Islet precursor cell (in vitro differentiated cells): ENCODE data around the gene ASPHD2.

Experiments used
- DNase-seq: peaks from one replicate; pipeline ENCODE4 v3.0.0-alpha.2; 2018

ASPHD2 gene

DNA sequence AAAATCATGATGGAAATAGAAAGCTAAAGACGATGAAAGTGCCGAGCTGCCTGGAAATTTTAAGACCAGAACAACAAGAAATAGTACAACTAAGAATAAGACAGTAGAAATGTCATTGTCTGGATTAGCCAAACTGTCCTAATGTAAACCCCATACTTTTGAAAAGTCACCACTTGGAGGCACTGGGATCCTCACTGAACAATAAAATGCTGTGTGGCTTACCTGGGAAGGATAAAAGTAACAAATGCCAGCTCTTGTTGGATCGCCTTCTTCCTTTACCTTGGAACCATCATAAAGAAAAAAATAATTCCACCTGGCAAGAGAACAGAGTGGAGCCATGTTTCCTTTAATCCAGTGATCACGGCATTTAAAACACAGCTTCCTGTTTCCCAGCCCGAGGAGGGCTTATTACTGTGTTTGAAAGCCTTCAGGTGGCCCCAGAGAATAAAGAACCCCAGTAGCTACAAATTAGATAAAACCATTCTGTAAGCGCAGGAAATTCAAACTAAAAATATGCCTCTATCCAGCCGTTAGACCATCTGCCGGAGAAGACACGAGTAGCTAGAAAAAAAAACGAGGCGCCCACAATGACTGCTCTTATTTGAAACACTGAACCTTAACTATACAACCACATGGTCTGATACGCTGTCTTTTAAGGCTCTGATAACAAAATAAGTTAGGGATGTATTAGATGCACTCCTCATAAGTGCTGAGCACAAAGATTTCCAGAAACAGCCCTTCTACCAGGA lies 50.2 kb downstream of the ASPHD2 start:
- no peak for DNase-seq

DNA sequence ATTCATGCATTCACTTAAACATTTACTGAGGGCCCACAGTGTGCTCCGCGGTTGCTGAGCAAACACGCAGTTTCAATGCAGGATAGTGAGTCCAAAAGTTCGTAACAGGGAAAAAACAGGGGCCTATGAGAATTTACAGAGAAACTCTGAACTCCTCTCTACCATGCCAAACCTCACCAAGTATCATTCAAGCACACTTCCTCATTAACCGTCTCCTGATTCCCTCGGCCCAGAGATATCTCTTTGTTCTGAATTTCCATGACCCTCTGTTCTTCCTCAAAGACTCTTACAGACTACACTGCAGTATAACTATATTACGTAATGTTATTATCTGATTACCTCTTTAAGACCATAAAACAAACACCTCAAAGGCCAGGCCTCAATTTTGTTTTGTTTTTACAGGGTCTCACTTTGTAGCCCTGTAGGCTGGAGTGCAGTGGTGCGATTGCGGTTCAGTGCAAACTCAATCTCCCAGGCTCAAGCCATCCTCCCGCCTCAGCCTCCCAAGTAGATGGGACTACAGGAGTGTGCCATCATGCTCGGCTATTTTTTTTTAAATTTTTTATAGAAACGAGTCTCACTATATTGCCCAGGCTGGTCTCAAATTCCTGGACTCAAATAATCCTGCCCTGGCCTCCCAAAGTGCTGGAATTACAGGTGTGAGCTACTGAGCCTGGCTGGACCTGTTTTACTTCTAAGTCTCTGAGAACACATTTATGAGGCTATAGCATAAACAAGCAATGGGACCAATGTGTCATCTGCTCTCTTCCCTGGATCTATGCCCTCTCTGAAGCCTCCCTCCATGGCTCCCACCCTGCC lies 50.9 kb downstream of the ASPHD2 start:
- no peak for DNase-seq

DNA sequence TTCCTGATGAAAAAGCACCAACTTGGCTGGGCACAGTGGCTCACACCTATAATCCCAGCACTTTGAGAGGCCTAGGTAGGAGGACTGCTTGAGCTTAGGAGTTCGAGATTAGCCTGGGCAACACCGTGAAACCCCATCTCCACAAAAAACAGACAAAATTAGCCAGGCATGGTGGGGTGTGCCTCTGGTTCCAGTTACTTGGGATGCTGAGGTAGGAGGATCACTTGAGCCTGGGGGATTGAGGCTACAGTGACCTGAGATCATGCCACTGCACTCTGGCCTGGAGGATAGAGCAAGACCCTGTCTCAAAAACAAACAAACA lies 51.5 kb downstream of the ASPHD2 start:
- no peak for DNase-seq

DNA sequence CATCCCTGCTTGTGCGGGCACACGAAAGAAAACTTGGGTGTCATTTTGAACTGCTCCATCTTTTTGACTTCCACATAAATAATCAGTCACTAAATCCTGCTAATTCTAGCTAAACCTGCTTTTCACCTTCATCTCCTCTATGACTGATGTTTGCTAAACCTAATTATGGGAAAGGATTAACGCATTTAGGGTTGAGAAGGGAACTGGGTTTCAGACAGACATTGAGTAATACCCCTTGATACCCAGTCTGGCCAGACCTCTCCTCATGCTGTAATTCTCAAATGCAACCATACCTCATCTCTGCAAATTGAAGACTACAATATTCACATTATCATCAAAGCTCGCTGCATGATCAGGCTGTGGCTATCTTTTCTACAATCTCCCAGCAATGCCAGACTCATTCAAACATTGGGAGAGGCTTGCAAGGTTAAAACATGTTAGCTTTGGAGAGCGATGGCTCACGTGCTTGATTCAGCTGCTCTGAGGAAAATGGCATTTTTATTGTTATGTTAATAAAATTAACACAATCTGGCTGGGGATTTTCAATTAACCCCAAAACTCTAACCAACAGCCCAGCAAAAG lies 52.1 kb downstream of the ASPHD2 start:
- no peak for DNase-seq

DNA sequence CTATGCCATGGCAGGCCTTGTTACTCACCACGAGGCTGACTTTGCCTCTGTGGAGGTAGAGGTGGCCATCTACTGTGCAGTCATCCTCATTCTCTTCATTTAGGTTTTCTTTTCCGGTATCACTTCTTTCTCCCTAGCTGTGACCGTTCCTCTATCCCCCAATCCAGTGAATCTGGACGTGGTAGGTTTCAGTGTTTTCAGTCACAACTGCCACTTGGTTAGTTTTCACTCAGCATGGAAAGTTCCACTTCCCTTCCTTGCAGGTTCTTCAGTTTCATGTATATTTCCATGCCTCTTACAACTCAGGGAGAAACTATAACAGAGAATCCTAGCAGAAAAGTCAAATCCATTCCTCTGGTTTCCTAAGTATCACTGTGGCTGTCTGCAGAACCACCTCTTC lies 52.6 kb downstream of the ASPHD2 start:
- no peak for DNase-seq

DNA sequence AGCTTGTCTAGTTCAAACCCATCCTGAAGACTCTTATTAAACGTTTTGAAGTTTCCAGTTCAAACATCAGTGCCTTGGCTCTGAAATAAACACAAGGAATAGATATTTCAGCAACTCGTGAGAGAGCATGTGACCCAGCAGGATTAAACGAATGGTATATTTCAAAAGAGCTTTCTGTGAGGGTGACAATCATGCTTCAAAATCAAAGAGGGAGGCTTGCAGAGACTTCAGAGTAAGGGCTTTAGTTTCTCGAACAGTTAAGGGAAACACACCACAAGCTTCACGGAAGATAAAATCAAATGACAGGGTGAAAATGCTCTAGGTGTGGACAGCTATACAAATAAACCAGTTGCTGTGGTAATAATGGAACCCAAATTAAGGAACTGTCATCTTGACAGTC lies 53.1 kb downstream of the ASPHD2 start:
- no peak for DNase-seq

DNA sequence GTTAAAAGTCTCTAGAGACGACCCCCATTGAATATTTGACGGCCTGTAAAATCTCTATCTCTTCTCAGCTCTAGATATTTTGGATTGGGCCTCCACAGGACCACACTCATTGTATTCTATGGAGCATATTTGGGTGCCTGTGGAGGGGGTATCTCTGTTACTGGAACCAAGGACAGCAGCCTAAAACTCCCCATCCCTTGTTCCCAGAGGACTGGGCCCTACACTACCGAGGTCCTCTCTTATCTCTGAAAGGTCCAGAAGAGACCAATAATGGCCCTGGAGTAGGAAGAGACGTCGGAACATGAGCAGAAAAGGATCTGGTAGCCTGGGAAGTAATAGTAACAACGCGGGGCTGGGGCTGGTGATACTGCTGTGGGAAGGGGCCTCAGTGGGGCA lies 54.0 kb downstream of the ASPHD2 start:
- DNase-seq: no peak

DNA sequence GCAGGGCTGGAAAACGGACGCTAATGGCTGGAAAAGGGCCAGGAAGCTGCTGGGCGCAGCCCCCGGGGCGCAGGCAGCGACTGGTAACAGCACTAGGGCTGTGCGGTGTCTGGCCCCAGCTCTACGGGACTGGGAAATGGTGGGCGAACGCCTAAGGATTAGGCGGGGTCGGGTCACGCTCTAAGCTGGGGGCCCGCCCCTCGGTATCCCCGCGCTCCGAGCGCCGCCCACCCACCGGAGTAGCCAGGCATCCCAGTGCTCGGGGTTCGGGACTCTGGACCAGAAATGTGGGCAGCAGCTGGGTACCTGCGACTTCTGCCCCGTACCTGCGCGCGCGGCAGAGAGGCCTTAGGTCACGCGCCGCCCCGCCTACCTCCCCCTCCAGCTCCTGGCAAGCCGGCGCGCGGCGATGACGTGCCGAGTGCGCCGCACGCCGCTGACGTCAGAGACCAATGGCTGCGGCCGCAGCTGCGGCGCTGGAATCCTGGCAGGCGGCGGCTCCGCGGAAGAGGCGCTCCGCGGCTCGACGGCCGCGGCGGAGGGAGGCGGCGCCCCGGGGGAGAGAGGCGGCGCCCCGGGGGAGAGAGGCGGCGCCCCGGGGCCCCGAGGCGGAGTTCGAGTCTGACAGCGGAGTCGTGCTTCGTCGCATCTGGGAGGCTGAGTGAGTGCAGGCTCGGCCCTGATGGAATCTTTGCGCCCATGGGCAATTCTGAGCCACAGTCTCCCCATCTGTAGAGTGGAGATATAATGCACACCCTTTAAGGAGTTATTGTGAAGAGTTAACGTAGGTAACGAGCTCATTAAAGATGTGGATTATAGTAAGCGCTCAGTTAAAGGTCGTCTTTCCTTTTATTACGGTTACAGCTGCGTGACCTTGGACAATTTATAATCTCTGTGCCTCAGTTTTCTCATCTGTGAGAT lies 54.6 kb downstream of the ASPHD2 start, which contains the start of the genes HPS4 and SRRD:
TSS of gene HPS4 (minus strand) at position 345 of the 921 bp plus-strand sequence. CDS start 2,021 bp downstream, outside the sequence.
TSS of gene SRRD (plus strand) at position 439 of the 921 bp plus-strand sequence. CDS start at position 453, 14 bp downstream.
- peak; percentile 95 for DNase-seq

DNA sequence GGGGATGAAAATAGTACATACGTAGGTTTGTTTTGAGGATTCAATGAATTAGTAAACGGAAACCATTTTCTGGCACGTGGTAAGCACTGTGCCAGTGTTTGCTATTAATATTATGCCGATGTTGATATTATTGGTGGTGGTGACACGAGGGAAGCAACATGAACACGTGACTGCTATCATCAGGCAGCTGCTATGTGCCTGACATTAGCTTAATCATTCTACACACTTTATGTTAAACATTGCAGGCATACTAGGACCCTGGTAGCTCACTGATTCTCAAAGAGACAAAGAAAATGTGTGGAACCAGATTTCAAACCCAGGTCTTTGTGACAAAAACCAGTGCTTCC lies 55.3 kb downstream of the ASPHD2 start:
- DNase-seq: no peak

DNA sequence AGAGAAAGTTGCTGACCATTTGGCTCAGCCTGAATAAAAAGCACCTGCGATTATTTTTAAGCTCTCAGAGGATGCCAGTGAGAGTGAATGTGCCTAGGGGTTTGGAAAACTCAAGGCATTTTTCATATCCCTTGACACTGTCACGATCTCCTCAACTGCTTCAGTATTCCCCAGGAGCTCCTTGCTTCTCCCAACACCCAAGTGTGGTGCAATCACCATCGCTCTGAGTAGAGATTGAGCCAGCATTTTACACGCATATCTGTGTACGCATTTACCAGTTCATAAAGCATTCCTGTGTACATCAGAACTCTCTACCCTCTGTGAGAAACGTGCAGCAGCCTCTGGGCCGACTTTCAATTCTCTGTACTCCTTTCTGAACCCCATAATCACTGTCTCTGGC lies 56.0 kb downstream of the ASPHD2 start:
- no peak for DNase-seq

DNA sequence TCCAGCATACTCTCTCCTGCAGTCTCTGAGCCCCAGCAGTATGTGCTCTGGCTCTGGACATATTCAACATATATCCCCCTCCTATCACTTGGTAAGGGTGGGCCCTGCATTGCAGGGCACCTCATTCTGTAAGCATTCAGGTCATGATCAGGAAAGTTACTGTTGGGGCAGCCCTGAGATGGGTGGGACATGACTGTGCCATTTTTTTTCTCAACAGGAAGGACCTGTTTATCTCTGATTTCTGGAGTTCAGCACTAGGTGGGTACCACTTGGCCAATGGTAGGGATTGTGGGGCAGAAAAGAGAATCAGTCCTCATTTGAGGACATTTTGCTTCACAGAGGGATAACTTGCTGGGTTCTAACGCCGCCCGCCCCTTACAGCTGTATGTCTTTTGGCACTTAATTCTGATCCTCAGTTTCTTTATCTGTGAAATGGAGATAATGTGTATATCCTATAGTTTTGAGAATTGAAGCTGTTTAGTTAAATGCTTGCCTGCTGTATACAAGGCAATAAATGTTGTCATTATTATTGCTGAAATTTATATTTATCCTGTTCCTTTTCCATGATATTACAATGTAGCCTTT lies 56.8 kb downstream of the ASPHD2 start:
- DNase-seq: no peak

DNA sequence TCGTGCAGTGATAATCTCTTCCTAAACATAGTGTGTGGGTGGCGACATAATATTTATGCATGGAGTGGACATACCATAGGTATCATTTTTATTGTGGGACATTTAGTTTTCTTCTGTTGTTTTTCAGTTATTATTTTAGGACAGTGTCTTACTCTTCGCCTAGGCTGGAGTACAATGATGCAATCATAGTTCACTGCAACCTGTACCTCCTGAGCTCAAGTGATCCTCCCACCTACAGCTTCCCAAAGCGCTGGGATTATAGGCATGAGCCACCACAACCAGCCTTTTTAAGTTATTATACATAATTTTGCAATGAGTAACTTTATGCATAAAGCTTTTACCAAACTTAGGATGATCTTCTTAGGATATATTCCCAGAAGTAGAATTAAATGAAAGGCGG lies 57.3 kb downstream of the ASPHD2 start:
- no peak for DNase-seq

DNA sequence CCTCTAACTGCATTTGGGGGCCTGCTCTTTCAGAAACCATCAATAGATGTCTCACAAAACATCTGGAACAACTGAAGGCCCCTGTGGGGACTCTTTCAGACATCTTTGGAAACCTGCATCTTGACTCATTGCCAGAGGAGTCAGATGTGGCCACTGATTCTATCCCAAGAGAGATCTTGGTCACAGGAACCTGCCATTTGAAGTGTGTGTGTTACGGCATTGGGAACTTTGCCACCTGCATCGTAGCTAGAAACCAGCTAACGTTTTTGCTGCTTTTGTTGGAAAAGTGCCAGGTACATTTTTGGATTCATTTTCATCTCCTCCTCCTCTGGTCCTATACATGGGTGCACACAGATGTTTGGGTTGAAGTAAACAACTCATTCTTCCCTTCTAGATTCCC lies 58.9 kb downstream of the ASPHD2 start:
- DNase-seq: no peak

DNA sequence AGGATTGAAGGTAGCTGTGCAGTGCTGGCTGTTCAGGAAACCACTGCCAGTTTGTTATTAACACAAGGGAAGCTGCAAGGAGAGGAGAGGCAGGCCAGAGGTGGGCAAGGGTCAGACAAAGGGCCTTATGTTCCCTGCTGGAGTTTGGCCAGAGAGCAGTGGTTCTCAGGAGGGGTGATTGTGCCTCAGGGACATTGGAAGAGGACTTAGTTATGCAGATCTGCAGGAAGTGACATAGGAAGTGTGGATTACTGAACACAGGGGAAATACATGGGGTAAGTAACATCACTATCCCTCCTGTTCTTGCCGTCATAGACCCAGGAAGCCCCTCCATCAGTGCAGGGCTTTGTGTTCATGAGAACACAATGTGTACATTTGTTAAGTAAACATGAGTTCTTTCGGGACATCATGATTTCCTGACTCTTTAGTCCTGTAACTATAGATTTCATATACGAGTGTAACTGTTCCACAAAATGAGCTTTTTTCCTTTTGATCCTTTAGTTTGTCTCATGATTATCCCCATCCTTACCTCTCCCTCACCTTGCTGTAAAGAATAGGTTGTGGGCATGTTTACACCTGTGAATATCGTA lies 60.5 kb downstream of the ASPHD2 start:
- DNase-seq: peak; percentile 66

DNA sequence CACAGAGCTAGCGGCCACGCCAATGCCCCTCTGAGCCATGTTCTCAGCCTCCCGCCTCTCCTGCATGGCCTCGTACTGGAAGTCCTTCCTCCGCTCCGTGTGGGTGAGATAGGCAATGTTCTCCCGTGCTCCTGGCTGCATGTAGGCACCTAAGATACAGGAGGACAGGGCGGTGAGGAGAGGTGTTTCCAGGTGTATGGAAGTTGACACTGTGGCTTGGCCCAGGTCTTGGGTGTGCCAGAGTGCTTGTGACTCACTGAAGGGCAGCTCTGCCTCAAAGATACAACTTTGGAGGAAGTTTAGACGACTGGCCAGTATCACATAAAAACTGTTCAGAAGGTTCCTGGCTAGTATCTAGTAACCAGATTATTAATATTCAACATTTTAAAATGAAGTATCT lies 63.2 kb downstream of the ASPHD2 start:
- DNase-seq: no peak

DNA sequence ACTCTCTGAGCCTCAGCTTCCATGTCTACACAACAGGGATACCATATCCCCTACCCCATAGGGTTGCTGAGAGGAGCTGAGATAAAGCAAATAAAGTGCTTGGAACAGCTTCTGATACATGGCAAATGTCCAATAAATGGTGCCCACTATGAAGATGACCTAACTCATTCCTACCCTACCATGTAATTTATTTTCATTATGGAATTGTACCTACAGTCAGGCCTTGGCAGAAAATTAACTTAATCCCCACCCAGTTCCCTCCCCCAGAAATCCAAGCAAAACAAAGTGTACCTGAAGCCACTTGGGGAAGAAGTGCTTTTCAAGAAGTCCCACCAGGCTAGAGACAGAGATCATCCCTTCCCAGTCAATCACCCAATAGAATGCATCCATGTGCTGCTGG lies 65.4 kb downstream of the ASPHD2 start:
- no peak for DNase-seq
